Smooth muscle cell (in vitro differentiated cells): ENCODE measurements around the gene CCDC192. TPM values are rescaled to one million over a fixed set of nuclear protein-coding genes. Genes with fewer than 3 reads are reported as not detected.

ENCODE experiments used
- DNase-seq: peaks from one replicate; lab custom pipeline; 2025; ENCODE audit not compliant: unreplicated experiment; lab: John Stamatoyannopoulos, UW
- H2AFZ ChIP-seq: fragments of 200-600 bp; sonication (generic); 2 replicates; pipeline ENCODE4 v1.6.0; 2016; ENCODE audit warnings: antibody characterized with exemption, low read depth, mild to moderate bottlenecking
- H3F3A ChIP-seq: fragments of 200-600 bp; sonication (generic); 2 replicates; pipeline ENCODE4 v1.6.0; 2017; ENCODE audit warnings: antibody characterized with exemption, low read depth
- H3K27ac ChIP-seq: fragments of 200-600 bp; sonication (generic); 2 replicates; pipeline ENCODE4 v1.5.1; 2016; ENCODE audit warnings: low read depth, mild to moderate bottlenecking
- H3K27me3 ChIP-seq: fragments of 200-600 bp; sonication (generic); 2 replicates; pipeline ENCODE4 v1.6.1; 2016; ENCODE audit warnings: low read depth, mild to moderate bottlenecking
- H3K36me3 ChIP-seq: fragments of 200-600 bp; sonication (generic); 2 replicates; pipeline ENCODE4 v1.5.1; 2016; ENCODE audit warnings: low read depth
- H3K4me1 ChIP-seq: fragments of 200-600 bp; sonication (generic); 2 replicates; pipeline ENCODE4 v1.5.1; 2016; ENCODE audit warnings: low read depth
- H3K4me2 ChIP-seq: fragments of 200-600 bp; sonication (generic); 2 replicates; pipeline ENCODE4 v1.6.0; 2016; ENCODE audit warnings: mild to moderate bottlenecking
- H3K4me3 ChIP-seq: fragments of 200-600 bp; sonication (generic); 2 replicates; pipeline ENCODE4 v1.5.1; 2016; ENCODE audit warnings: mild to moderate bottlenecking
- H3K79me2 ChIP-seq: fragments of 200-600 bp; sonication (generic); 2 replicates; pipeline ENCODE4 v1.6.0; 2016; ENCODE audit warnings: low read depth, mild to moderate bottlenecking
- H3K9ac ChIP-seq: fragments of 200-600 bp; sonication (generic); 2 replicates; pipeline ENCODE4 v1.6.0; 2016; ENCODE audit warnings: low read depth
- H3K9me3 ChIP-seq: fragments of 200-600 bp; sonication (generic); replicated peaks from 2 replicates; pipeline ENCODE4 v1.5.1; 2016; ENCODE audit warnings: low read depth
- H4K20me1 ChIP-seq: fragments of 200-600 bp; sonication (generic); 2 replicates; pipeline ENCODE4 v1.6.0; 2016; ENCODE audit warnings: low read depth
- CTCF ChIP-seq: fragments of 200-600 bp; sonication (generic); IDR thresholded peaks from 2 replicates; pipeline ENCODE4 v1.5.1; 2017; ENCODE audit warnings: borderline replicate concordance, mild to moderate bottlenecking, antibody characterized with exemption; ENCODE audit not compliant: insufficient read depth, poor library complexity, severe bottlenecking
- WGBS: methylation state at CpG from one replicate; pipeline ENCODE4 v1.1.7; 2016; ENCODE audit warnings: low lambda C conversion rate; 5-methylcytosine and 5-hydroxymethylcytosine counted together
- polyA plus RNA-seq: library from polyadenylated mRNA; unstranded; fragments of >200 nt; fragmentation: Nextera tagmentation; extraction: Ambion mirVana; gene quantifications from 2 replicates; pipeline ENCODE4 v1.2.1, GENCODE V29; 2016
- total RNA-seq: library from RNA; depleted of rRNA; stranded (reverse); fragments of >200 nt; gene quantifications from 2 replicates; pipeline ENCODE4 v1.2.3, GENCODE V29; 2014

The CCDC192 gene
- total and polyA plus RNA-seq, 2 experiments from 2014 or later = not detected

GRCh38 chr5:127961006-127961762 is 258.0 kb downstream of the CCDC192 start:
- Histone ChIP-seq H3F3A (no peaks in the 10 kb centered on the region), H3K4me1 (peaks cover 5% of the 10 kb centered on the region), H3K9me3 (no peaks in the 10 kb centered on the region), H3K4me2 (no peak overlapping the region), H3K36me3 (no peaks in the 10 kb centered on the region), H3K27me3 (no peaks in the 10 kb centered on the region), H3K9ac (no peak overlapping the region), H4K20me1 (peaks cover 8% of the 10 kb centered on the region), H3K4me3 (no peak overlapping the region), H3K27ac (no peak overlapping the region), H2AFZ (no peak overlapping the region), H3K79me2 (no peaks in the 10 kb centered on the region)
- 86% methylated on average over 2 of the region's 2 CpGs for WGBS
- no peak for TF ChIP-seq CTCF
- no peak for DNase-seq

GRCh38 chr5:127961763-127962145 is 258.6 kb downstream of the CCDC192 start:
- H3K9ac ChIP-seq = no peak overlapping the region
- peaks cover 5% of the 10 kb centered on the region for H3K4me1 ChIP-seq
- H3F3A ChIP-seq = no peaks in the 10 kb centered on the region
- no peaks in the 10 kb centered on the region for H3K9me3 ChIP-seq
- H3K27me3 ChIP-seq = no peaks in the 10 kb centered on the region
- H3K4me2 ChIP-seq = no peak overlapping the region
- H3K27ac ChIP-seq = no peak overlapping the region
- 78% methylated on average over 3 of the region's 3 CpGs for whole genome bisulfite sequencing
- H2AFZ ChIP-seq = no peak overlapping the region
- DNase-seq = no peak
- H3K4me3 ChIP-seq = no peak overlapping the region
- no peaks in the 10 kb centered on the region for H3K79me2 ChIP-seq
- H3K36me3 ChIP-seq = no peaks in the 10 kb centered on the region
- no peak for TF ChIP-seq CTCF
- H4K20me1 ChIP-seq = peaks cover 8% of the 10 kb centered on the region

GRCh38 chr5:127962491-127962890 is 259.3 kb downstream of the CCDC192 start:
- H2AFZ ChIP-seq = no peak overlapping the region
- H3K27me3 ChIP-seq = no peaks in the 10 kb centered on the region
- H4K20me1 ChIP-seq = peaks cover 8% of the 10 kb centered on the region
- no peak for DNase-seq
- H3K9me3 ChIP-seq = no peaks in the 10 kb centered on the region
- no peak for TF ChIP-seq CTCF
- peaks cover 5% of the 10 kb centered on the region for H3K4me1 ChIP-seq
- H3K27ac ChIP-seq = no peak overlapping the region
- no peak overlapping the region for H3K9ac ChIP-seq
- H3K4me3 ChIP-seq = no peak overlapping the region
- H3K36me3 ChIP-seq = no peaks in the 10 kb centered on the region
- WGBS = 29% methylated on average over 1 of the region's 1 CpG
- H3K4me2 ChIP-seq = no peak overlapping the region
- H3F3A ChIP-seq = no peaks in the 10 kb centered on the region
- H3K79me2 ChIP-seq = no peaks in the 10 kb centered on the region

GRCh38 chr5:127963233-127963632 is 260.0 kb downstream of the CCDC192 start:
- no peak overlapping the region for H3K27ac ChIP-seq
- no peak for DNase-seq
- H3K9ac ChIP-seq = no peak overlapping the region
- 86% methylated on average over 1 of the region's 1 CpG for WGBS
- H3K4me2 ChIP-seq = no peak overlapping the region
- H3K79me2 ChIP-seq = no peaks in the 10 kb centered on the region
- no peak overlapping the region for H3K4me3 ChIP-seq
- no peaks in the 10 kb centered on the region for H3K27me3 ChIP-seq
- peaks cover 5% of the 10 kb centered on the region for H3K4me1 ChIP-seq
- H2AFZ ChIP-seq = no peak overlapping the region
- peaks cover 8% of the 10 kb centered on the region for H4K20me1 ChIP-seq
- no peak for TF ChIP-seq CTCF
- no peaks in the 10 kb centered on the region for H3F3A ChIP-seq
- H3K9me3 ChIP-seq = no peaks in the 10 kb centered on the region
- H3K36me3 ChIP-seq = no peaks in the 10 kb centered on the region
